Caco-2 (cell line): Measurements from ENCODE around the gene TMEM41A. TPM values are rescaled to one million over a fixed set of nuclear protein-coding genes. Genes with fewer than 3 reads are reported as not detected.

Experiments used
- BruUV-seq: library from RNA; stranded (reverse); fragments of 400-500 nt; replicated peaks from 2 replicates; lab custom pipeline; 2021; lab: Mats Ljungman, UMichigan
- CTCF ChIA-PET: fragments of 300-600 bp; sonication (Branson Sonifier 250); formaldehyde crosslinking; loops from one replicate; lab custom pipeline; 2022; ENCODE audit warnings: antibody characterized with exemption; lab: Charles Lee
- POLR2A ChIA-PET: fragments of 300-600 bp; sonication (Branson Sonifier 250); formaldehyde crosslinking; loops from one replicate; lab custom pipeline; 2022; ENCODE audit warnings: antibody characterized with exemption; lab: Charles Lee
- DNase-seq, 2 experiments: peaks; one replicate each; pipeline versions ENCODE4 v3.0.0 to v3.0.0-alpha.2; 2020 to 2022
- H3K27me3 ChIP-seq: replicated peaks from 2 replicates; pipeline ENCODE4 v1.6.0; 2011; ENCODE audit warnings: low read length; ENCODE audit not compliant: control insufficient read depth, insufficient read depth
- H3K36me3 ChIP-seq: 2 replicates; pipeline ENCODE4 v1.5.1; 2011; ENCODE audit warnings: low read length; ENCODE audit not compliant: control insufficient read depth, insufficient read depth
- H3K4me1 ChIP-seq: fragments of 250-450 bp; sonication (Bioruptor Pico); 2 replicates; pipeline ENCODE4 v1.5.1; 2020; ENCODE audit warnings: mild to moderate bottlenecking
- H3K4me3 ChIP-seq: 2 replicates; pipeline ENCODE4 v1.5.1; 2011; ENCODE audit warnings: low read depth, mild to moderate bottlenecking, control low read depth, low read length
- H3K9me3 ChIP-seq: fragments of 250-450 bp; sonication (Bioruptor Pico); 2 replicates; pipeline ENCODE4 v1.5.1; 2020; ENCODE audit warnings: mild to moderate bottlenecking, moderate library complexity
- H3K27ac Mint-ChIP-seq: one replicate; pipeline ENCODE4 v1.8.0; 2022; ENCODE audit warnings: mixed read lengths; ENCODE audit not compliant: unreplicated experiment
- H3K27me3 Mint-ChIP-seq: one replicate; pipeline ENCODE4 v1.8.0; 2022; ENCODE audit warnings: mixed read lengths; ENCODE audit not compliant: insufficient read depth, unreplicated experiment
- H3K36me3 Mint-ChIP-seq: one replicate; pipeline ENCODE4 v1.8.0; 2022; ENCODE audit warnings: mild to moderate bottlenecking, mixed read lengths; ENCODE audit not compliant: insufficient read depth, unreplicated experiment
- H3K4me1 Mint-ChIP-seq: one replicate; pipeline ENCODE4 v1.8.0; 2022; ENCODE audit warnings: low read depth, mixed read lengths; ENCODE audit not compliant: unreplicated experiment
- H3K4me3 Mint-ChIP-seq: one replicate; pipeline ENCODE4 v1.8.0; 2022; ENCODE audit warnings: mild to moderate bottlenecking, moderate library complexity, mixed read lengths; ENCODE audit not compliant: unreplicated experiment
- H3K9me3 Mint-ChIP-seq: one replicate; pipeline ENCODE4 v1.8.0; 2022; ENCODE audit warnings: mixed read lengths; ENCODE audit not compliant: unreplicated experiment
- CTCF ChIP-seq, 2 experiments: fragments of 200-600 bp in 1 of 2; IDR thresholded peaks; 1 replicate in 1 of 2; 2 replicates in 1 of 2; pipeline versions ENCODE4 v1.5.1 to v1.8.0; 2011 to 2022; ENCODE audit warnings: antibody characterized with exemption in 1 of 2, control low read depth in 1 of 2, inconsistent platforms in 1 of 2, low read depth in 1 of 2, low read length in 1 of 2, mild to moderate bottlenecking in 1 of 2, moderate library complexity in 1 of 2; ENCODE audit not compliant: insufficient read depth in 1 of 2, severe bottlenecking in 1 of 2, unreplicated experiment in 1 of 2
- intact Hi-C: fragments of 100-400 bp; cut with micrococcal nuclease; formaldehyde crosslinking; loops from one replicate; pipeline ENCODE4 v1.10.0; 2022; ENCODE audit not compliant: unreplicated experiment
- total RNA-seq: library from RNA; stranded (reverse); gene quantifications from 2 replicates; pipeline ENCODE4 v1.2.3, GENCODE V29; 2022

Gene TMEM41A
- total RNA-seq, 1 experiment from 2014 or later: 39.4 TPM

- H3K4me3 ChIP-seq: no peak overlapping the region
- H3K9me3 Mint-ChIP-seq: no peaks in the 10 kb centered on the region
- POLR2A ChIA-PET: no interaction called here
- H3K36me3 Mint-ChIP-seq: peaks cover 10% of the 10 kb centered on the region
- CTCF ChIA-PET: no interaction called here
- intact Hi-C loops: no loop called here
- no peaks in the 10 kb centered on the region for H3K27me3 Mint-ChIP-seq
- no peaks in the 10 kb centered on the region for H3K27me3 ChIP-seq
- H3K4me1 Mint-ChIP-seq: no peaks in the 10 kb centered on the region
- H3K9me3 ChIP-seq: no peaks in the 10 kb centered on the region
- no peak for TF ChIP-seq CTCF (IDR thresholded peaks at IDR 0.05; ENCODE audit: insufficient read depth in 1 of 2, low read depth in 1 of 2, low read length in 1 of 2, severe bottlenecking in 1 of 2, unreplicated experiment in 1 of 2)
- H3K4me1 ChIP-seq: no peaks in the 10 kb centered on the region
- H3K4me3 Mint-ChIP-seq: no peak overlapping the region
- BruUV-seq: no TSS peak
- DNase-seq: no peak
- no peak overlapping the region for H3K27ac Mint-ChIP-seq
- H3K36me3 ChIP-seq: no peaks in the 10 kb centered on the region
Measured at GRCh38 chr3:185465471-185465870, 33.4 kb downstream of the TMEM41A start.

GRCh38 chr3:185460719-185461350, 38.0 kb downstream of the TMEM41A start:
- ChIA-PET CTCF (interaction anchor here (0.9 to 1.9 kb wide), 6 partner anchors 20 to 125 kb away, joined by 3 to 14 read pairs (median 4); partner anchors contain the start of genes SENP2 and TMEM41A), POLR2A (no interaction called here)
- no peaks in the 10 kb centered on the region for H3K4me1 Mint-ChIP-seq
- H3K36me3 Mint-ChIP-seq: peaks cover 11% of the 10 kb centered on the region
- intact Hi-C loops: loop anchor here (1.0 to 5.0 kb wide), 4 partner anchors 38 to 116 kb away; partner anchors contain the start of gene TMEM41A
- peak; percentile 25 to 33 for TF ChIP-seq CTCF (IDR thresholded peaks at IDR 0.05; ENCODE audit: insufficient read depth in 1 of 2, low read depth in 1 of 2, low read length in 1 of 2, severe bottlenecking in 1 of 2, unreplicated experiment in 1 of 2)
- H3K4me3 ChIP-seq: no peak overlapping the region
- BruUV-seq: no TSS peak
- no peaks in the 10 kb centered on the region for H3K9me3 ChIP-seq
- peak in 1 of 2 experiments; percentile 34 for DNase-seq
- no peaks in the 10 kb centered on the region for H3K4me1 ChIP-seq
- no peaks in the 10 kb centered on the region for H3K9me3 Mint-ChIP-seq
- H3K27me3 ChIP-seq: no peaks in the 10 kb centered on the region
- H3K27me3 Mint-ChIP-seq: no peaks in the 10 kb centered on the region
- no peaks in the 10 kb centered on the region for H3K36me3 ChIP-seq
- no peak overlapping the region for H3K27ac Mint-ChIP-seq
- H3K4me3 Mint-ChIP-seq: no peak overlapping the region

GRCh38 chr3:185460309-185460708, 38.5 kb downstream of the TMEM41A start:
- H3K4me1 ChIP-seq: no peaks in the 10 kb centered on the region
- BruUV-seq: no TSS peak
- Mint-ChIP-seq H3K27ac (no peak overlapping the region), H3K27me3 (no peaks in the 10 kb centered on the region), H3K36me3 (peaks cover 11% of the 10 kb centered on the region), H3K9me3 (no peaks in the 10 kb centered on the region), H3K4me3 (no peak overlapping the region), H3K4me1 (no peaks in the 10 kb centered on the region)
- no peaks in the 10 kb centered on the region for H3K9me3 ChIP-seq
- no peak for TF ChIP-seq CTCF (IDR thresholded peaks at IDR 0.05; ENCODE audit: insufficient read depth in 1 of 2, low read depth in 1 of 2, low read length in 1 of 2, severe bottlenecking in 1 of 2, unreplicated experiment in 1 of 2)
- no peaks in the 10 kb centered on the region for H3K36me3 ChIP-seq
- intact Hi-C loops: loop anchor here (1.0 to 5.0 kb wide), 4 partner anchors 38 to 117 kb away; partner anchors contain the start of gene TMEM41A
- no peak for DNase-seq
- H3K4me3 ChIP-seq: no peak overlapping the region
- POLR2A ChIA-PET: no interaction called here
- CTCF ChIA-PET: interaction anchor here (0.9 to 1.9 kb wide), 4 partner anchors 20 to 114 kb away, joined by 3 to 14 read pairs (median 5); no protein-coding TSS in a partner anchor
- no peaks in the 10 kb centered on the region for H3K27me3 ChIP-seq
